HepG2 (cell line): ENCODE results near the gene MAP3K14. TPM values are rescaled to one million over a fixed set of nuclear protein-coding genes. Genes with fewer than 3 reads are reported as not detected.

Experiments
- ATAC-seq: fragments of 200-7000 bp; cut with Tn5 transposase; 3 replicates; pipeline ENCODE4 v1.9.1; 2020; ENCODE audit warnings: mild to moderate bottlenecking, moderate library complexity
- BruUV-seq: library from RNA; stranded (reverse); fragments of 400-500 nt; replicated peaks from 2 replicates; lab custom pipeline; 2021; lab: Mats Ljungman, UMichigan
- CTCF ChIA-PET: fragments of 300-600 bp; formaldehyde crosslinking; extraction: SDS; loops from one replicate; lab custom pipeline; 2021; ENCODE audit warnings: low total read pairs, inconsistent platforms, low intra/inter-chr PET ratio; lab: Yijun Ruan, JAX
- POLR2A ChIA-PET: fragments of 350-600 bp; sonication (Branson Sonifier 250); formaldehyde crosslinking; loops from one replicate; lab custom pipeline; 2020; ENCODE audit warnings: antibody characterized with exemption, inconsistent platforms; lab: Yijun Ruan, JAX
- DNase-seq: peaks from one replicate; pipeline ENCODE4 v3.0.0-alpha.2; 2015; ENCODE audit warnings: low spot score
- FAIRE-seq: peaks from 3 replicates; lab custom pipeline; 2011; peaks lifted over from hg19 to GRCh38; lab: Jason Lieb, UNC
- H2AFZ ChIP-seq: one replicate; pipeline ENCODE4 v1.6.1; 2011; ENCODE audit warnings: low read length, inconsistent platforms
- H3K27ac ChIP-seq: fragments of 300-600 bp; 3 replicates; pipeline ENCODE4 v1.8.0; 2011; ENCODE audit warnings: mixed run types, mild to moderate bottlenecking, mixed read lengths, low read length, inconsistent platforms; ENCODE audit not compliant: insufficient read depth; ENCODE audit errors: extremely low read length
- H3K27me3 ChIP-seq, 2 experiments: fragments of 200-600 bp in 1 of 2; 2 replicates in 1 of 2; 3 replicates in 1 of 2; pipeline versions ENCODE4 v1.6.0 to v1.8.0; 2011; ENCODE audit warnings: low read length in 2 of 2, mild to moderate bottlenecking in 2 of 2, moderate library complexity in 2 of 2, inconsistent platforms in 1 of 2; ENCODE audit not compliant: insufficient read depth in 2 of 2, control insufficient read depth in 1 of 2
- H3K36me3 ChIP-seq, 2 experiments: fragments of 200-600 bp in 1 of 2; replicated peaks in 1 of 2; 2 replicates in 1 of 2; 3 replicates in 1 of 2; pipeline versions ENCODE4 v1.5.1 to v1.8.0; 2011; ENCODE audit warnings: low read length in 2 of 2, inconsistent platforms in 1 of 2; ENCODE audit not compliant: insufficient read depth in 2 of 2, control insufficient read depth in 1 of 2
- H3K4me1 ChIP-seq: 2 replicates; pipeline ENCODE4 v1.5.1; 2012; ENCODE audit warnings: low read length, inconsistent platforms; ENCODE audit not compliant: insufficient read depth
- H3K4me2 ChIP-seq: 2 replicates; pipeline ENCODE4 v1.6.0; 2011; ENCODE audit warnings: low read depth, low read length, inconsistent platforms
- H3K4me3 ChIP-seq, 3 experiments: fragments of 200-600 bp in 1 of 3; sonication (generic), shearing (Covaris generic) in 1 of 3; replicated peaks in 1 of 3; 2 replicates each; pipeline ENCODE4 v1.5.1; 2011 to 2016; ENCODE audit warnings: low read length in 3 of 3, inconsistent platforms in 2 of 3, low read depth in 2 of 3, mild to moderate bottlenecking in 2 of 3, control low read depth in 1 of 3, mixed read lengths in 1 of 3; ENCODE audit not compliant: insufficient read depth in 1 of 3
- H3K79me2 ChIP-seq: one replicate; pipeline ENCODE4 v1.6.1; 2011; ENCODE audit warnings: low read length, inconsistent platforms; ENCODE audit not compliant: insufficient read depth
- H3K9ac ChIP-seq: 2 replicates; pipeline ENCODE4 v1.6.0; 2011; ENCODE audit warnings: mild to moderate bottlenecking, low read depth, low read length, inconsistent platforms; ENCODE audit not compliant: insufficient read depth
- H3K9me3 ChIP-seq: 2 replicates; pipeline ENCODE4 v1.5.1; 2012; ENCODE audit warnings: mild to moderate bottlenecking, low read length
- H4K20me1 ChIP-seq: 2 replicates; pipeline ENCODE4 v1.6.0; 2011; ENCODE audit warnings: inconsistent platforms, mild to moderate bottlenecking, low read length, moderate library complexity; ENCODE audit not compliant: insufficient read depth
- CHCHD3 ChIP-seq: sonication (generic); formaldehyde crosslinking; IDR thresholded peaks from 2 replicates; pipeline ENCODE4 v1.8.0; 2022; ENCODE audit warnings: mild to moderate bottlenecking, missing genetic modification reagents, moderate library complexity
- FOXA1 ChIP-seq, 2 experiments: fragments of 450-650 bp in 1 of 2; sonication (generic) in 1 of 2; formaldehyde crosslinking in 1 of 2; IDR thresholded peaks; 2 replicates each; pipeline versions ENCODE4 v1.4.0 to v1.6.1; 2016 to 2020; ENCODE audit warnings: missing genetic modification reagents in 1 of 2
- FOXA3 ChIP-seq: IDR thresholded peaks from 2 replicates; pipeline ENCODE4 v1.6.1; 2016; ENCODE audit warnings: missing genetic modification reagents, missing compliant biosample characterization
- HMG20A ChIP-seq: IDR thresholded peaks from 2 replicates; pipeline ENCODE4 v1.6.1; 2016; ENCODE audit warnings: borderline replicate concordance
- HOXA9 ChIP-seq: sonication (generic); formaldehyde crosslinking; IDR thresholded peaks from 2 replicates; pipeline ENCODE4 v1.8.1; 2022; ENCODE audit warnings: missing genetic modification reagents, mild to moderate bottlenecking, moderate library complexity, borderline replicate concordance
- MED1 ChIP-seq: sonication (generic); formaldehyde crosslinking; IDR thresholded peaks from 2 replicates; pipeline ENCODE4 v1.4.0; 2020; ENCODE audit warnings: missing genetic modification reagents
- NR2C2 ChIP-seq: sonication (generic); formaldehyde crosslinking; IDR thresholded peaks from 2 replicates; pipeline ENCODE4 v1.4.0; 2020; ENCODE audit warnings: missing genetic modification reagents, mild to moderate bottlenecking, moderate library complexity, borderline replicate concordance
- PCBP2 ChIP-seq: fragments of 200-400 bp; formaldehyde crosslinking; optimal IDR thresholded peaks from 2 replicates; pipeline ENCODE3; 2018; ENCODE audit warnings: low read length, low read depth; ENCODE audit not compliant: poor library complexity, severe bottlenecking
- PHF21A ChIP-seq: sonication (generic); formaldehyde crosslinking; IDR thresholded peaks from 2 replicates; pipeline ENCODE4 v1.5.0; 2020; ENCODE audit warnings: mild to moderate bottlenecking, missing genetic modification reagents
- POLR2G ChIP-seq: fragments of 200-400 bp; formaldehyde crosslinking; IDR thresholded peaks from 2 replicates; pipeline ENCODE4 v1.6.1; 2018; ENCODE audit warnings: mild to moderate bottlenecking, low read depth, low read length, moderate library complexity
- RFX5 ChIP-seq: IDR thresholded peaks from 2 replicates; pipeline ENCODE4 v1.6.1; 2011; ENCODE audit warnings: low read depth, low read length, improper control_type of control experiment
- SP5 ChIP-seq: IDR thresholded peaks from 2 replicates; pipeline ENCODE4 v1.6.1; 2016; ENCODE audit warnings: low read depth, borderline replicate concordance
- ZFX ChIP-seq: sonication (generic); formaldehyde crosslinking; IDR thresholded peaks from 2 replicates; pipeline ENCODE4 v1.4.0; 2020; ENCODE audit warnings: mild to moderate bottlenecking, low read depth, missing genetic modification reagents, moderate library complexity
- ZMAT3 ChIP-seq: sonication (generic); formaldehyde crosslinking; conservative IDR thresholded peaks from 2 replicates; pipeline ENCODE4 v1.7.0; 2021; ENCODE audit warnings: missing genetic modification reagents
- ZNF17 ChIP-seq: sonication (generic); formaldehyde crosslinking; IDR thresholded peaks from 2 replicates; pipeline ENCODE4 v1.5.0; 2020; ENCODE audit warnings: mild to moderate bottlenecking, missing genetic modification reagents
- ZNF891 ChIP-seq: sonication (generic); formaldehyde crosslinking; IDR thresholded peaks from 2 replicates; pipeline ENCODE4 v1.5.0; 2020; ENCODE audit warnings: mild to moderate bottlenecking, missing genetic modification reagents
- WGBS: methylation state at CpG from one replicate; pipeline ENCODE4 v1.1.6; 2017; ENCODE audit warnings: low lambda C conversion rate; 5-methylcytosine and 5-hydroxymethylcytosine counted together
- in situ Hi-C: cut with HindIII; loops from 2 replicates; pipeline ENCODE4 v1.10.0; 2017; ENCODE audit warnings: low pct_unique_long_range_greater_than_20kb; ENCODE audit not compliant: extremely low pct_ligation_motif_present
- intact Hi-C: fragments of 100-400 bp; cut with micrococcal nuclease; formaldehyde crosslinking; loops from one replicate; pipeline ENCODE4 v1.10.0; 2022; ENCODE audit not compliant: unreplicated experiment
- polyA plus RNA-seq, 8 experiments: library from polyadenylated mRNA; depleted of rRNA in 3 of 8; stranded (reverse) in 7 of 8; unstranded in 1 of 8; fragments of >200 nt; fragmentation: Illumina TruSeq in 4 of 8; extraction: Trizol in 4 of 8; gene quantifications; 2 replicates each; pipeline versions ENCODE4 v1.2.1 to v1.2.3, GENCODE V29; 2011 to 2016; ENCODE audit warnings: low read depth in 4 of 8, missing spikeins in 1 of 8, mixed read lengths in 1 of 8; ENCODE audit not compliant: insufficient read depth in 1 of 8
- total RNA-seq, 5 experiments: library from RNA; depleted of rRNA; stranded (reverse); fragments of >200 nt; fragmentation: Illumina TruSeq; extraction: Trizol; gene quantifications; 2 replicates each; pipeline ENCODE4 v1.2.3, GENCODE V29; 2016; ENCODE audit warnings: low read depth in 1 of 5
- TF ChIP-seq, protein P1 (sequence below): sonication (generic); formaldehyde crosslinking; IDR thresholded peaks from 2 replicates; pipeline ENCODE4 v1.5.0; 2020; ENCODE audit warnings: missing genetic modification reagents

The MAP3K14 gene
- total and polyA plus RNA-seq, 2 of the 13 experiments (the other 11 are each of a cell fraction or from before 2014, with no cell fraction given): 2.6 TPM

DNA sequence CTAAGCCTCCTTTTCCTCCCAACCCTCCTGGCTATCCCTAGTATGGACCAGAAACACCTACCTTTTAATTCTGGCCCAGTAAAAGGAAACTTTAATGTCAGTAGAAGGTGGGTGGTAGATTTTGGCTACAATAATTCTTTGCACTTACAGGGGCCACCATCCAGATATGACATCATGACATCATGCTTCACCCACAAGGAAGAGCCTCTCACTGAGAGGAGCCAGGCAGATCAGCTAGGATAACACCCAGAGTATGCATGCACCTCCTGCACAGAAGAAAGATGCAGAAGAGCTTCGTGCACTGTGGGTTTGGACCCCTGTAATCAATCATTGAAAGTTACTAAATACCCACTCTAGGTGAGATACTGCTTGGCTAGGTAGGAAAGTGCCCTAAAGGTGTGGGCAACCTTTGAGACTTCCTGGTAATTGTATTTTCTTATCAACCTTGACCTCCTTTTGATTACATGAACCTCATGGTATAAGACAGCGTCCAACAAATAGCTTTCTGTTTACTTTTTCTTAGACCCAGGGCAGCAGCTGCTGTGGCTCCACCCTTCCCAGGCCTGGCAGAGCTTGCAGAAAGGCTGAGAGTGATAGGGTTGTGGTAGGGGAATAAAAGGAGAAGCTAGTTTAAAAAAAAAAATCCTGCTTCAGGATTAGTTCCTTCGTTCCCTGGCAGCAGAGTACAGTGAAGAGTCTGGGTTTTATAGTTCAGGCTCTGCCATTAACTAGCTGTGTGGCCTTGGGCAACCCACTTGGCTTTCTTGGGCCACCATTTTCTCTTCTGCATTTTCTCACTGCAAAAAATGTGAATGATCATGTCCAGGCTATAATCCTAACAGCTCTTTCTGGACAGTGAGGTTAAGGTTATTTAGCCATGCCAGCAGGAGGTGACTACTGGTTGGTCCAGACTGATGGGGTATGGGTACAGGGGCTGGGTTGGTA is 6.2 kb downstream of the MAP3K14 start (continued):
- TF ChIP-seq FOXA3 (CRISPR knock-in tag) (0 out of 2 replicates have a peak, but pooled peaks have one; percentile 16), HMG20A (CRISPR knock-in tag) (0 out of 2 replicates have a peak, but pooled peaks have one; percentile 22), ZMAT3 (CRISPR knock-in tag) (0 out of 2 replicates have a peak, but pooled peaks have one; percentile 40), MED1 (0 out of 2 replicates have a peak, but pooled peaks have one; percentile 10), PHF21A (CRISPR knock-in tag) (peak; percentile 37; the same call in 1 of the 2 replicates), FOXA1 (IDR thresholded peaks at IDR 0.05) (no peak), FOXA1 (CRISPR knock-in tag; IDR thresholded peaks at IDR 0.05) (0 out of 2 replicates have a peak, but pooled peaks have one; percentile 5)

DNA sequence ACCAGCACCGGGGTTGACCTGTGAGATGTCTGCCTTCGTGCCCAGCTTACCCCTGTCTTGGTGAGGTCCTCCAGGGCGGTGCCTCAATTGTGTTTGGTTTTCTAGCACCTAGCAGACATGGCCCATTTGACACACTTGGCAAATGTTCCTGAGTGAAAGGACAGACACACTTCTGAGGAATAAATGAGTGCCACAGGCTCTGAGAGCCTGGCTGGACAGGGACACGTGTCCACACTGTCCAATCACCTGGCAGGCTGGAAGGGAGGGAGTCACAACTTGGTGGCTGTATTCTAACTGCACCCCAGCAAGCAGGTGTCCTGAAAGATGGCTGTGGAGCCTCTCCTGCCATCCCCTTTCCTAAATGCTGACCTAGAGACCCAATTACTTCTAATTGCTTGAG is 7.4 kb downstream of the MAP3K14 start:
- Histone ChIP-seq H3K27me3 (no peaks in the 10 kb centered on the region), H3K9me3 (no peaks in the 10 kb centered on the region), H3K4me2 (no peak overlapping the region), H3K4me1 (peaks cover 56% of the 10 kb centered on the region), H3K4me3 (no peak overlapping the region), H3K27ac (no peak overlapping the region), H2AFZ (no peak overlapping the region)
- FAIRE-seq (no peak), DNase-seq (no peak), ATAC-seq (no peak)
- in situ Hi-C loops: no loop called here
- CTCF ChIA-PET: no interaction called here
- WGBS: 95% methylated on average over 4 of the region's 4 CpGs
- no peak for TF ChIP-seq HOXA9 (CRISPR knock-in tag)
- TF ChIP-seq ZNF891: no peak
- no peak for TF ChIP-seq ZNF17 (CRISPR knock-in tag)
- no peak for TF ChIP-seq POLR2G
- TF ChIP-seq SP5 (CRISPR knock-in tag): no peak
- no peak for TF ChIP-seq RFX5
- TF ChIP-seq, protein P1, sequence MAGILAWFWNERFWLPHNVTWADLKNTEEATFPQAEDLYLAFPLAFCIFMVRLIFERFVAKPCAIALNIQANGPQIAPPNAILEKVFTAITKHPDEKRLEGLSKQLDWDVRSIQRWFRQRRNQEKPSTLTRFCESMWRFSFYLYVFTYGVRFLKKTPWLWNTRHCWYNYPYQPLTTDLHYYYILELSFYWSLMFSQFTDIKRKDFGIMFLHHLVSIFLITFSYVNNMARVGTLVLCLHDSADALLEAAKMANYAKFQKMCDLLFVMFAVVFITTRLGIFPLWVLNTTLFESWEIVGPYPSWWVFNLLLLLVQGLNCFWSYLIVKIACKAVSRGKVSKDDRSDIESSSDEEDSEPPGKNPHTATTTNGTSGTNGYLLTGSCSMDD: no peak
- no peak for TF ChIP-seq ZFX
- no peak for TF ChIP-seq NR2C2 (CRISPR knock-in tag)
- no peak for TF ChIP-seq PCBP2
- no peak for TF ChIP-seq CHCHD3 (CRISPR knock-in tag)
- TF ChIP-seq, all 625 proteins: peak for 0
- Histone ChIP-seq H3K9ac (no peak overlapping the region), H4K20me1 (no peaks in the 10 kb centered on the region), H3K79me2 (peaks cover 68% of the 10 kb centered on the region), H3K36me3 (no peaks in the 10 kb centered on the region)
- no TSS peak for BruUV-seq
- POLR2A ChIA-PET: interaction anchor here (1.3 kb wide), 1 partner anchor 8 kb away, joined by 3 read pairs; the partner anchor contains the start of gene MAP3K14
- intact Hi-C loops: no loop called here
